HG03432 (cell line): ENCODE measurements around the gene KCNMB2.

ENCODE experiments used
- ATAC-seq: cut with Tn5 transposase; IDR thresholded peaks from one replicate; pipeline ENCODE4 v1.9.1; 2021; ENCODE audit warnings: mild to moderate bottlenecking, moderate library complexity; ENCODE audit not compliant: unreplicated experiment

The KCNMB2 gene

DNA sequence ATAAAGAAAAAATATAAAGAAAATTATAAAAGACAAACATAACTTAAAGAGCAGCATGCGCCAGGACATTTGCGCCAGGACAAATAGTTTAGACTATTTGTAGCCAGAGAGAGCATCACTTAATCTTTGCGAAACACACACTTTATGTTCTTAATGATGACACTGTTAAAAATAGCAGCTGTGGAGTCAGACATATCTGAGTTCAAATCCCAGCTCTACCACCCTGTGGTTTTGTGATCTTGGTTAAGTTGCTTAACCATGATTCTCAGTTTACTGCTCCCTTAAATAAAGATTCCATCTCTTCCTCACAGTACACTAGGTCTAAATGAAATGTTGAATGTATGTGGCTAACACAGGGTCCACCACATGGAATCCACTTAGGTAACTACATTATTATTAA is 31.4 kb downstream of the KCNMB2 start:
- ATAC-seq: no peak

DNA sequence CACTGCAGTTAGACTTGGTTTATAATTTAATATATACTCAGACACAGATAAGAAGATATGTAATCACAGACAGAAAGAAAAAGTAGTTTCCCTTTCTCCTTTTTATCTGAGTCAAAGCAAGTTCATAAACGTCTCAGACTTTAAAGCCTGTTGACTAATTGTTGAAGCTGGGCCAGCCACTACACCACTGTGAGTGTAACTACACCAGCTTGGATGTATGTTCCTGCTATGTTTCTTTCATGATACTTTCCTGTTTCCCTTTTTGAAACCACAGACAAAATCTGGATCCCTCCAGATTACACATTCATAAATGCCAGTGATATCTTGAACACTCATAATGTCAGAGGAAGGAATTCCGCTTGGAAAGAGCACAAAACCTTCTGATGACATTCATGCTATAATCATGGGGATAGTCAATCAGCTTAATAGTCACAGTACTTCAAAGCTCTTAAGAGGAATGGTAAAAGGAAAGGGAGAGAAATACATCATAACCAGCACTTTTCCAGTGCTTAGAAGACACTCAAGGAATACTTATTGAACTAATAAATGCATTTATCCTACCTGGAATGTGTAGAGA is 32.0 kb downstream of the KCNMB2 start:
- no peak for ATAC-seq

DNA sequence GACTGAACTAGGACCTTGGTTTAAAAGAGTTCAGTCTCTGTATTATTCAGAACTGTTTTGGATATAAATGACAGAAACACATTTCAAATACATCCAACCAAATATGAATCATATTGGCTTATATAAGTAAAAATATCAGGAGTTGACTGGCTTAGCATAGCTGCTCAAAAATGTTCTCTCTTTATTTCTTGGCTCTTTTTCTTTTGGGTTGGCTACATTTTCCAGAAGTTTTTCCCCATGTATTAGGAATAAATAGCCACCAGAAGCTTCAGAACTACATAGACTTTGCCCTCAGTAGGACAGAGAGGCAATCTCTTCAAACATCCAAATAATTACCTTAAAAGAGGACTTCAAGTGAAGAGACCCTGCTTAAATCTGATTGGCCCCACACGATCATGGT is 32.7 kb downstream of the KCNMB2 start:
- no peak for ATAC-seq

DNA sequence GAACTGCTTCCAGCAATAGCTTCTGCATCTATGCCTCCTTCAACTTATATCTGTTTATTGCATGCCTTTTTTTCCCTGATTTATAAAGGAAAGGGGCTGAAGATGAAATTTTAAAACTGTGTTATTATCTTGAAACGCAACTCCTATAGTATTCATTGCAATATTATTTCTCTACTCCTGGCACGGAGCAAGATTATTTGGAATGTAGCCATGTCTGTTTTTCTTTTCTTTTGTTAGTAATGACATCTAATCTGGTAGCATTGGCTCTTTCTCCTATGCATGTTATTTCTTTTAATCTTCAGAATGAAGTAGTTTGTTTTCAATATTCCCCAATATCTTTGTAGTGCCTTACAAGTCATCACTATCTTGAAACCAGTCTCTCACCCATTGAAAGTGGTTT is 33.6 kb downstream of the KCNMB2 start:
- ATAC-seq: no peak

DNA sequence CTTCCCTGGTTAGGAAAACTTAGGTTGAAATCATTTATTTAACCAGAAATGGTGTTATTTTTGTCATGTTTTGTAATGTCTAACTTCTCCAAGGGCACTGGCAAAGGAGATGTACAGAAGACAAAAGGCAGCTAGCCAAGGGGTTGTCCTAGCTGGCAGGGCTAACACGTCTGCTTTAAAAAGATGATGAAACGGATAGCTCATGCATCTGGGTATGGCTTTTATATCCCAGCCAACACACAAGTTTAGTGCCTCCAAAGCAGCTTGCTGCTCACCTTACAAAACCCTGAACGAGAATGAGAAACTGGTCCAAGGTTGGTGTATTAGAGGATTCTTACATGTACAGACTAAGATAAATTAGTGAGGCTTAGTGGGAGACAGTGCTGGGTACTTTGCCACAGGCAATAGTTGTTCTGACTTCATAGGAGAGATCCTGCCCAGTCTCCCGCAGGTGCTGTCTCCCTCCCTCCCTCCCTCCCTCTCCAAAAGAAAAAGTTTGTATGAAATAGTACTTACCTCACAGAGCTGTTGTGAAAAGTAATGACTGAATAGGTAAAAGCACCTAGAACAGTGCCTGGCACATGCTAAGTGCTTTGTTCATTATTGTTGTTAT is 47.8 kb downstream of the KCNMB2 start:
- ATAC-seq: no peak

DNA sequence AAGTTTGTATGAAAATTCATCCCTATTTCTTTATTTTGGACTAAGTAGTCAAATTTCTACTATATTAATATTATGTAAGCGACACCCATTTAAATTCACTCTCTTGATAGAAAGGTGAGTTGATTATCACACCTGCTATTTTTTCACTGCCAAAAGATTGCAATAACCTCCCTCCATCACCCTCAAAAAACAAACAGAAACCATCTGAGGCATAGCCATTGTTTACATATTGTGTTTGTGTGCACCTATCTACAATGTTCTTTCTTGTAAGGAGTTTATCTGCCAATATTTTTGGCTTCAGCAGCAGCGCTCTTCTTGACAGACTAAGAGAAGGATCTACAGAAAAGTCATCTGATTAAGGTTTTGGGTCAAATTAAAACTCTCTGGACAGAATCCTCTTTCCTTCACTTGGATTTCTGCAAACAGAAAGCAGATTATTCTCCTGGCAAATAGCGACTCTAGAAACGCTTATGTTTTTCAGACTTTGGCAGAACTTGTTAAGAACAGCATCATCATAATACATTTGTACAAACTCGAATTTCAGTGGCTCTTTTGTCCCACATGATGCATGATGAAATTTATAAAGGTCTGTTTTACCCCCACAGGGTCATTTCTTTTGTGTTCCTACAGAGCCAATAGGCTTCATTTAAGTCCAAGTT is 48.6 kb downstream of the KCNMB2 start:
- no peak for ATAC-seq

DNA sequence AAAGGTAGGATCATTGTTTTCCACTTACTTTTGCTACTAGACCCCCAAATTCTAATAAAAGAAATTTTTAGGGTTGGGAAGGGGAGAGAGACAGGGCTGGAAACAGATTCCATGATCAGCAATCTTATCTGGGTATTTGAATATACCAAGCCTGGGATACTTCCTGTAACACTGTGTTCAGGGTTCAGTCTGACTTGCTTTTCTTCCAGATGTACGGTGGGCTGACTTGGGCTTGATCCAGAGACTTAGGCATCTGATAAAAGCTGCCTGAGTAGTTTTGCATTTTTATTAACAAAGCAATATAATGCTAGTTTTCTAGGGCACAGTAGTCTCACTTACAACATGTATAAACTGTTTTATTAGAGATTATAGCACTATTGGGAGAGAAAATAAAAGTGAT is 49.2 kb downstream of the KCNMB2 start:
- ATAC-seq: no peak

DNA sequence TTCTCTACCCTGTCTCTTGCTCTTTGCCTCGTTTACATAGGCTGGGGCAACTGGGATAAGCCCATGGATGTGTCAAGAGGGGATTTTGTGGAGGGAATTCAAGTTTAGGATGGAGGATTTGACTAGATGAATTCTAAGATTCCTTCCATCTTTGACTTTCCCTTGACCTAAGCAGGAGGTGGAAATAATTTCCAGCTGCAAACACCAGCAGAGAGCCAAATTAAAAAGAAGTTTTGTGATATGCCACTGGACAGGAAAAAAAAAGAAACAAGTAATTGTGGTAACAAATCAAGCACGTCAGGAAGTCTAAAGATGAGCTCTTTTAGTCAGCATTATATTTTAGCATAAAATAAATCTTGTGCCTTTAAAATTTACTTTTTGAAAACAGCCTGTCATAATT is 49.8 kb downstream of the KCNMB2 start:
- no peak for ATAC-seq

DNA sequence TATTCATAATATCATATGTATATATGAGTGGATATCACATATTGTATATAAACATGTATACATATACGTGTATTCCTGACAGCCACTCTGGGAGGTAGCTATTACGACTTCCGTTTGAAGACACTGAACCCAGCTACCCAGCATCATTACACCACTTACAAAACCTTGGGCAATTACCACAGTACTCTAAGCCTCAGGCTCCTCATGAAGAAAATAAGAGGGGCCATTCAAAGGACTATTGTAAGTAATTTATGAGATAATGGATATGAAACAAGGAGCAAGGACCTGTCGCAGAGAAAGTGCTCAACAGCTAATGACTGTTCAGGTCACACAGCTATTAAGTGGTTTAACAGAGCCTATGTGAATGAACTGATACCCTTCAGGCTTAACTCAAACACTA is 52.4 kb downstream of the KCNMB2 start:
- ATAC-seq: no peak

DNA sequence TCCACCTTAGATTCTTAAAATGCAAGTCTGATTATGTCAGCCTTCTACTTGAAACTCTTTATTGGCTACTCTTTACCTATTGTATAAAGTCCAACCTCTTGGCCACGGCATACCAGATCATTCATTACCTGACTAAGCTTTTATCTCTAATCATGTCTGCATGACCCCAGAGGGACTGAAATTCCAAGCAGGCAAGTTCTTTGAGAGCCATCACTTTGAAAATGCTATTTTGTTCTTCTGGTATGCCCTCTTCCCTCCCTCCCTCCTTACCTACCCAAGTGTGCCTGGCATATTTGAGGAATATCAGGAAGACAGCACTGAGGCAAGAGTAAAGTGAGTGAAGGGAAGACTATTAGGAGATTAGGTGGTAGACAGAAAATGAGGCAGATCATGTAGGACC is 57.5 kb downstream of the KCNMB2 start:
- ATAC-seq: no peak

DNA sequence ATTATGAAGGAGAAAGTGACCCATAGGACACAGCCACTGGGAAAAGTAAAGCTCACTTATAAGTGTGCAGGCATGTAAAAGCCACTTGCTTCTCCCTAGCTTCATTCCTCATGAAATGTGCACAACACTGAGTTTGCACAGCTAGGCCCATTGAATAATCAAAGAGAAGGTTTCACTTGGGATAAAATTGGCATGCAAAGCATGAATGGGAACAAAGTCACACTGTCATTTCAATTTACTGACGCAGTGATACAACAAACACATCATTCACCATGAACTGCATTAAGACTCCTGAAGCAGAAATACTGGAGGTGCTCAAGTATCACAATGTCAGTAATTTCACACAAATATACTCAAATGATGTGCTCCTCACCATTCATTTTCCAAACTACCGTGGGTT is 61.1 kb downstream of the KCNMB2 start:
- ATAC-seq: no peak

DNA sequence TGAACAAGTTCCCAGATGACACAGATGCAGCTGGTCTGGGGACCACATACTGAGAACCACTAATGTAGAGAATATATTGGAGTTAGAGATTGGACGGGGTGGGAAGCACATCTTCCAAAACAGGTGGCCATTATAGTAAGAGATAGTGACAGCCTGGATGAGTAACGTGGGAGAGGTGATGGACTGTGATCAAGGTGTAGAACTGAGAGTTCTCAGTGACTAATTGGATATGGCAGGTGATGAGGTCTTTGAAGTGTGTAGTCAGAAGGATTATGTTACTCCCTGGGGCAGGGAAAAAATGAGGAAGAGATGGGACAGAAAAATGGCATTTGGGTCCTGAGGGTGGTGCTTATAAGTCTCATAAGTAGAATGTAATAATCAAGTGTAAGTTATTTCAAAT is 66.6 kb downstream of the KCNMB2 start:
- ATAC-seq: no peak

DNA sequence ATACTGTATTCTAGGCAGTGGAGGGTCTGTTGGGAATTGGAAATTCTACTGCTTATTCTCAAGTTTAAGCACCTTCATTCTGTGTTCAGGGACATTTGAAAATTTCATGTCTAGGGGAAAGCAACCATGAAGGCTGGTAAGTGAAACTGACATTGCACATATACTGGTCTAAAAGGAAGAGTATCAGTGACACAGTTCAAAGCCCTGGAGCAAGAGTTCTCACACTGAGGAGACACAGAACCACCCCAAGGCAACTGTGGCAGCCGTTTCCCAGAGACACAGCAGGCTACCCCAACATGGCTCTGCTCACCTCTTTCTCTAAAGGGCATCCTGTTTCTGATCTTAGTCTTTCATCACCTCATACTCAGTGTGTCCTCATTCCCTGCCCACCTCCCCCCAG is 67.5 kb downstream of the KCNMB2 start:
- ATAC-seq: peak; percentile 60

DNA sequence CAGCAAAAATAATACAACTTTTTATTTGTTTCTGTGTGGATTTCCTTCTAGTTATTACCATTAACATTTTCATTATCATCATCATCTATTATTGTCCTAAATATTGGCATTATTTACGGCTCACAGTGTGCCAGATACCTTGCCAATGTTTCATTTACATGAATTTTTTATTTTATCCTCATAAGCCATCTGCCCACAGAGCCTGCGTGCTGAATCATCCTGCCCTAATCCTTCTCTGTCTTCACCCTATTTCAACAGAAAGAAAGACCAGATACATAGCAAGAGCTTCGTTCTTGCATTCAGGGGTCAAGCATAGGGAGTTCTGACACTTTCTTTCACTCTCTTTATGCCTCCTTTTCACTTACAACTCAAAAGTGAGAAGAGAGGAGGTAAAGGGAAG is 82.0 kb downstream of the KCNMB2 start:
- no peak for ATAC-seq

DNA sequence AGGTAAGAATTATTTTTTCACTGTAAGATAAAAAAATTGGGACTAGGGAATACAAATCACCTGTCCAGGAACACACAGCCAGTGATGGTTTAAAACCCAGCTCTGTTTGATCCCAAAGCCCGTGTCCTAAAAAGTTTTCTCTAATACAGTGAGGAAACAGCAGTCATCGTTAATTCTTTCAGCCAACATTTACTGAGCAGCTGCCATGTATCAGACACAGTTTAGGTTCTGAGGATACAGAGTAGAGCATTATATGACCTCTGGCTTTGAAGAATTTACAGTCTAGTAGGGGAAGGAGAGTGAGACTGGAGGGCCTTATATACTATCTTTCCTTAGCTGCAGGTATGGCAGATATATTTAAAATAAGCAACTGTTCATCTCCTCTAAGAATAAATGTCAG is 82.7 kb downstream of the KCNMB2 start:
- ATAC-seq: no peak

DNA sequence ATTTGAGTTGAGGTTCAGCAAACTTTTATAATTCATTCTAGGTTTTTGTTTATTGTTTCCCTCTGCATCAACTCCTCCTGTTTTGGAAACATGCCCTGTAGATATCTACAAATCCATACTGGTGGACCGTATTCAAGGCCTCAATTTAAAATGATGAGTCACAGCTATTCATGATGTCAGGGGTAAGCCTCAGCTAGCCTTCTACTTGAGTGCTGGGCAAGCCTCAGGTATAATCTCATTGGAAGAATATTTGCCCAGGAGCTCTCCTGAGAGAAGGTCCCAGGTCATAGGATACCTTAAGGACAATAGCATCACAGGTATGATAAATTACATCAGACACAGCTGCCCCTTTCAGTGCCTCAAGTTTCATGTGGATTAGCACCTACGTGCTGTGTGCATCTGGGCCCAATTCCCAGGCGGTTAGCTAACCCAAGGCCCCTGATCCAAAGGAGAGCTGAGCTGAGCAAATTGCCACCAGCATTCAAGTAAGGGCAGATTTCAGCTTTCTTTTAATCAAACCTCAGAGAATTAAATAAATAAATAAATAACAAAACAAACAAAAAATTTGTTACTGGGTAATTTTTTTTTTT is 87.5 kb downstream of the KCNMB2 start:
- no peak for ATAC-seq

DNA sequence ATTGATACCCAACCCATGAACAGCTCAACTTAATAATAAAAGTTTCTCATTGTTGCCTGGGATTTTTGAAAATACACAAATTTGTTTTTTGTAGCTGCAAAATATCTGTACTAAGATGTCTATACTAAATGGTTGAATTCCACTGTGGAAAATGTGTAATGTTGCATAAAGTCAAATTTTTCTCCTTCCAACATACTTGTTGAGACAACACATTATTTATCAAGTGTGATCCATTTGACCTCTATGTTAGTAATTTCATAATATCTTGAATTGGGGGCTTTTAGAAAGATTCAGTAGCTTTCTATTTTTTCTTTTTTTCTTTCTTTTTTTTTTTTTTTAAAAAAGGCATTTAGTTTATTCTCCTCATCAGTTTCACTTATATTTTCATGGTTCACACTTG is 88.0 kb downstream of the KCNMB2 start:
- no peak for ATAC-seq

DNA sequence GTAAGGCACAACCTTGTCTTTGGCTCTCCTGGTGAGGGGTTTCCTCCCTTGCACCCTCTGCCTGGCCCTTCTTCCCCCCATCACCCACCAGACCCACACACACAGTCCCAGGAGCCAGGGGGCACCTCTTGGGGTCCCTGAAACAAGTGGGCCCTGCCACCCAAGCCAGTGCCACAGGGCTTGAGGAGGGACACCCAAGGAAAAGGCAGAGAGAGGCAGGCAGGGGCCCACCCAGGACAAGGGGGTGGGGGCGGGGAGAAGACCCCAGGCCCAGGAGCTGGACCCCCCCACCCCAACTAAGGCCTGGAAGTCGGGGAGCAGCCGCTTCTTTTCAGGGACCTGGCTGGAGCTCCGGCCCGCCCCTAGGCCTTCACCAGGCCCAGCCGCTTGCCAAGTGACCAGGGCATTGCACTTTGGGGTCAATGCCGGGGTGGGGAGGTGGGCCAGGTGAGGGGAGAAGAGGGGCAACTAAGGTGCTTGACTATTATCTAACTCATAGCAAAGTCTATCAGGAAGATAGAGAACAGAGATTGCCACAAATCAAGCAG is 88.9 kb downstream of the KCNMB2 start:
- ATAC-seq: no peak

DNA sequence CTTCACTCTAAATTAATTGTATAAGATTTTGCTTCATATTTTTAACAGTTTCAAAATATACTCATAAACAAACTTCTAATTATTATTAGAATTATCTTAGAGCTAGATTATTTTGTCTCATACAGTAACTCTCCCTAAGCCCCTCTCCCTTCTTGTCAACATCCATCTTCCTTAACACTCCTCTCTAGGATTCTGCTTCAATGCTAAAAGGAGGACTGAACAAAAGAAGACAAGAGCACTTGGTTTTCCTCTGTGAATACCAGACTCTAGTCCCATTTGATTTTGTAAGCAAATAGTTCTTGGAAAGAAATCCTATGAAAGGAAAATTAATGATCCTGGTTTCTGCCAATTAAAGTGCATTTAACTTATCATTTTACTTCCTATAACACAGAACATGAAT is 91.8 kb downstream of the KCNMB2 start:
- ATAC-seq: no peak

DNA sequence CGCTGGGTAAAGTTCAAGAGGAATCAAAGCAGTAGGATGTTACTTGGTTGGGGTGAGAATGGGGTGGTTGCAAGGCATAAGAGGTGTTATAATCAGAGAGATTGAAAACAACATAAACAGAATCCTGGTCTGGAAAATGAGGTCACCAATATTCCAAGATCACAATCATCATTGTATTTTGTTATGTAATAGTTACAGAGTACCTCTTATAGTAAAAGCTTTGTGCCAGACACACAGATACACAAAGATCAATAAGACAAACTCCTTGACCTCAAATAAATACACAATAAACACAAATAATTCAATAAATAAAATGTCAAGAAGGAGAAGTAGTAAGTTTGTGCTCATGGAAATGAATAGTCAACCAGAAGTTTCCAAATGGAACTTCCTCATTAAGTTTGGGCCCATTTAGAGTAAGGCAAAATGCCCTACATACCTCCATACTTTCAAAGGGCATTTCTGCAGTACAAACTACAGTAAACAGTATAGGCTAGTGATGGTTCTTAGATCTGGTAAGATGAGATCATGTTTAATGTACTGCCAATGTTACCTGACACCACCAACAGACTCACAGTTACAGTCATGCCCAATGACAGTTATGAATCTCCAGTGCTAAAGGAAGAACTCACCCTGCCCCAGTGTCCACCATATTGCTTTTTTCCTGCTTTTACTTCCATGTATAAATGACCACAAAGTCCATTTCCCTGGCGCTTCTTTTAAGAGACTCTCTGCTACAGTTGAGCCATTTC is 93.4 kb downstream of the KCNMB2 start:
- no peak for ATAC-seq

DNA sequence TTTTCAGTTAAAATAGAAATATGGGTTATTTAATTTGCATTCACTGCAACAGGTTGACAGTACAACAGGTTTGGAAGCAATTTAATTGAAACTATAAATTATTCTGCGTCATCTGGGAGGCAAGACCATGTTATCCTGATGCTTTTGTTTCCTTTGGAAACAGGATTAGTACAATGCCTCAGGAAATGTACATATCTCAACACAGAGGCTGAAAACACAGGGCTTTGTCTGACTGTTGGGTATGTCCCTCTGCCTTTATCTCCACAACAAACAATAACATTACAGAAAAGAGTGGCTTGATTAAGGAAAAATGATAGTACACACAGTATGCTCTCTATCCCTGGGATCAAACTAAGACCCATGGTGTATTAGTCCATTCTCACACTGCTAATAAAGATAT is 95.7 kb downstream of the KCNMB2 start:
- no peak for ATAC-seq
